Left ventricle myocardium inferior (tissue), 1 donor: ENCODE results near the gene ABLIM1. TPM values are rescaled to one million over a fixed set of nuclear protein-coding genes. Genes with fewer than 3 reads are reported as not detected.
A peak's percentile ranks its signal among the peaks of the same experiment; 100 is the strongest.

Experiments
- DNase-seq: peaks from one replicate; pipeline ENCODE4 v3.0.0-alpha.2; 2020
- H3K27ac ChIP-seq: fragments of 200-600 bp; replicated peaks from 2 replicates; pipeline ENCODE4 v1.8.0; 2021
- H3K27me3 ChIP-seq: fragments of 200-600 bp; 2 replicates; pipeline ENCODE4 v1.8.0; 2021; ENCODE audit warnings: low read depth
- H3K36me3 ChIP-seq: fragments of 200-600 bp; 2 replicates; pipeline ENCODE4 v1.8.0; 2021
- H3K4me1 ChIP-seq: fragments of 200-600 bp; 2 replicates; pipeline ENCODE4 v1.8.0; 2021
- H3K4me3 ChIP-seq: fragments of 200-600 bp; 2 replicates; pipeline ENCODE4 v1.8.0; 2021; ENCODE audit warnings: mild to moderate bottlenecking, moderate library complexity
- H3K9me3 ChIP-seq: fragments of 200-600 bp; replicated peaks from 2 replicates; pipeline ENCODE4 v1.8.0; 2021
- intact Hi-C: fragments of 100-400 bp; cut with micrococcal nuclease; formaldehyde crosslinking; loops from one replicate; pipeline ENCODE4 v1.11.0; 2022
- total RNA-seq: library from RNA; stranded (reverse); fragmentation: NEBNext Ultra II Directional; extraction: Animal tissue kit (Norgen Biotek cat#: 25700); gene quantifications from one replicate; pipeline ENCODE4 v1.2.1, GENCODE V29; 2021
- TF ChIP-seq, protein P1 (sequence below): fragments of 200-600 bp; IDR thresholded peaks from 2 replicates; pipeline ENCODE4 v1.8.0; 2021; ENCODE audit warnings: antibody characterized with exemption, mild to moderate bottlenecking, borderline replicate concordance
- donor health status: DM: no; HTN: yes; CAD: no; lungs with severe emphysema.

The ABLIM1 gene
- total RNA-seq, 1 donor from 2014 or later, result 674 TPM

DNA sequence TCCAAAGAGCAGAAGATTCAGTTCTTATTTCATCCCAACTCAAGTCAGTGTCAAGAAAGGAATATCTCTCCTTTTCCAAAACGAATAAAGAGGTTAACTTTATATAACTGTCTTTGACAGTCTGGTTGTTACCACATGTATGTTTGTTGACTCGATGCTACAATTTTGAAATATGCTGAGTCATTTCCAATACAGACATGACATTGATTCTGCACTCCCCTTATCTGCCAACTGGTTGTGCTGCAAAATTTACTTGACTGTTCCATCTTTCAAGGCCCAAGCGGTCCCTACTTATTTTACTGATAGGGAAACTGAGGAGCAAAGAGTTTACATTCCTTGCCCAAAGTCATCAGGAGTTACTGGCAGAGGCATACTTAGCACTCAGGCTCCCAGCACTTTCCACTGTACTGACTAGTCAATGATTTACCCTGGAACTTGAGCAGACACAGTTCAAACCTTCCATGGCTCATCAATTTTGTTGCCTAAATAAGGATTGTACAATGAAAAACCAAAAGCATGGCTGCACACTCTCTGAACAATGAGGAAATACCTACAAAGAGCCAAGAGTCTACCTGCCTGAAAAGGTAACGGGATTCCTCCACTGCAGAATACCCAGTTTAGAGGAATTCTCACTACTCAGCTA is 52.8 kb downstream of the ABLIM1 start:
- no peak for DNase-seq
- peaks cover 16% of the 10 kb centered on the region for H3K36me3 ChIP-seq
- peak overlapping the region; percentile 11 for H3K4me3 ChIP-seq
- no peaks in the 10 kb centered on the region for H3K9me3 ChIP-seq
- intact Hi-C loops, result no loop called here
- peak overlapping the region; percentile 78 for H3K27ac ChIP-seq
- TF ChIP-seq, protein P1, sequence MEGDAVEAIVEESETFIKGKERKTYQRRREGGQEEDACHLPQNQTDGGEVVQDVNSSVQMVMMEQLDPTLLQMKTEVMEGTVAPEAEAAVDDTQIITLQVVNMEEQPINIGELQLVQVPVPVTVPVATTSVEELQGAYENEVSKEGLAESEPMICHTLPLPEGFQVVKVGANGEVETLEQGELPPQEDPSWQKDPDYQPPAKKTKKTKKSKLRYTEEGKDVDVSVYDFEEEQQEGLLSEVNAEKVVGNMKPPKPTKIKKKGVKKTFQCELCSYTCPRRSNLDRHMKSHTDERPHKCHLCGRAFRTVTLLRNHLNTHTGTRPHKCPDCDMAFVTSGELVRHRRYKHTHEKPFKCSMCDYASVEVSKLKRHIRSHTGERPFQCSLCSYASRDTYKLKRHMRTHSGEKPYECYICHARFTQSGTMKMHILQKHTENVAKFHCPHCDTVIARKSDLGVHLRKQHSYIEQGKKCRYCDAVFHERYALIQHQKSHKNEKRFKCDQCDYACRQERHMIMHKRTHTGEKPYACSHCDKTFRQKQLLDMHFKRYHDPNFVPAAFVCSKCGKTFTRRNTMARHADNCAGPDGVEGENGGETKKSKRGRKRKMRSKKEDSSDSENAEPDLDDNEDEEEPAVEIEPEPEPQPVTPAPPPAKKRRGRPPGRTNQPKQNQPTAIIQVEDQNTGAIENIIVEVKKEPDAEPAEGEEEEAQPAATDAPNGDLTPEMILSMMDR, result no peak
- H3K4me1 ChIP-seq, result peaks cover 98% of the 10 kb centered on the region
- H3K27me3 ChIP-seq, result no peaks in the 10 kb centered on the region

DNA sequence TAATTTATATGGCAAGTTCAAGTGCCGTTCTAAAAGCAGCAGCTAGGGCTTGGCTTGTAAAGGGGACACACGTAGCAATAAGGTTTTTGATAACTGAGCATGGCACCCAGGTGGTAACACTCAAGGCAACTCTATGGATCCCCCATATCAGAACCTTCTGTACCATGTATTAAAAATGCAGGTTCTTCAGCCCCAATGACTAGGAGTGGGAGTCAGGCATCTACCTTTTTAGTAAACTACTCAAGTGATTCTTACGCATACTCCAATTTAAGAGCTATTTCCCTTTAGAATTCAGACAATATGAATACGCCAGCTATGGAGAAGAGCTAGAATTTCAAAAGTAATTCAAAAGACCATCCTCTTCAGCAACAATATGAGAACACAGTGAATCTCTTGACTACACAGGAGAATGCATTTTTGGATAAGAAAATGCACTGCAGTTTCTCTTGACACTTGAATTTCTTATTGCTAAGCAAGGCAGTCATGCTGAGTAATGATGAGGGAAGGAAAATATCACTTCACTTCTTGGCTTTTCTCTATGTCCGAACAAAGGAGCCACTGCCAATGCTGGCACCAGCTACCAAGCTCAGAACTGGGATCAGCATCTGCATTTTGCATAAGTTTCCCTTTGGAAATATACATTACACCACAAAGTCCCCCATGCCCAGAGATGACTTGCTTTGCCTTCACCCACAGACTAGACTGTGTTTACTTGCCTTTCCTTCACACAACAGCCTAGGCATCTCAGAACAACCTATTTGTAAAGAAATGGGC is 53.5 kb downstream of the ABLIM1 start:
- TF ChIP-seq, protein P1, result peak; percentile 22
- Histone ChIP-seq H3K27ac (peak overlapping the region; percentile 78), H3K4me1 (peaks cover 98% of the 10 kb centered on the region), H3K36me3 (peaks cover 22% of the 10 kb centered on the region), H3K27me3 (no peaks in the 10 kb centered on the region), H3K9me3 (no peaks in the 10 kb centered on the region), H3K4me3 (peak overlapping the region; percentile 11)
- intact Hi-C loops, result no loop called here
- no peak for DNase-seq

DNA sequence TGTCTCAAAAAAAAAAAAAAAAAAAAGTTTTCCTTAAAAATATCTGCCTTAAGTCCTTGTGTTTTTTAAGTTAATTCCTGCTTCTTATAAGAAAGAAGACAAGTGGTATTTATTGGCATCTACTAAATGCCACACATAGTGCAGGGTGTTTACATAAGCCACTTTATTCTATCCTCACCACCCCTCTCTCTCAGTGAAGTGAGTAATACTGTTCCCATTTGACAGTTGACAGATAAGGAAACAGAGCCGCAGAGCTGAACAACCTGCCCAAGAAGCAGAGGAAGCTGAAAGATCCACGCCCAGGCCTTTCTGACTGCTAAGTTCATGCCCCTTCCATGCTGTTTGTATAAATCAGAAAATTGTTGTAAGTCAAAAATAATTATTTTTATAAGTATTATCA is 54.1 kb downstream of the ABLIM1 start:
- peaks cover 27% of the 10 kb centered on the region for H3K36me3 ChIP-seq
- intact Hi-C loops, result no loop called here
- no peaks in the 10 kb centered on the region for H3K27me3 ChIP-seq
- no peak for DNase-seq
- H3K4me3 ChIP-seq, result peak overlapping the region; percentile 14
- no peaks in the 10 kb centered on the region for H3K9me3 ChIP-seq
- peak overlapping the region; percentile 78 for H3K27ac ChIP-seq
- peaks cover 98% of the 10 kb centered on the region for H3K4me1 ChIP-seq
- TF ChIP-seq, protein P1, result no peak

DNA sequence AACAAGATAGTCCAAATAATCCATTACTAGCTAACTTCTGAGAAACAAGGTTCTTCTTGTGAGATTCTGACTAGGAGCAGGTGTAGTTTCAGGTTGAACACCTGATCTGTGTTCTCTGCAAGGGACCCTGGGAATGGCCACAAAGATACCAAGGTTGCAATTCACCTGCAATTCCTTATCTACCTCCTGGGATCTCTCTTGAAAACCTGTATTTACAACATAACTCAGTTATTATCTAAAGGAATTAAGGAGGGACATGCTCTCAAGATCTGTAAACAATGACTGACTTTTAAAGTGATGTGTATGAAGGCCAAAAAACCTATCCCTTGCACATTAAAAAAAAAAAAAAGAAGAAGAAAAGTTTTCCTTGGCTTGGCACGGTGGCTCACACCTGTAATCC is 54.8 kb downstream of the ABLIM1 start:
- Histone ChIP-seq H3K27me3 (no peaks in the 10 kb centered on the region), H3K4me1 (peaks cover 98% of the 10 kb centered on the region), H3K27ac (peak overlapping the region; percentile 78), H3K9me3 (no peaks in the 10 kb centered on the region), H3K36me3 (peaks cover 31% of the 10 kb centered on the region), H3K4me3 (peak overlapping the region; percentile 14)
- intact Hi-C loops, result no loop called here
- no peak for DNase-seq
- TF ChIP-seq, protein P1, result no peak

DNA sequence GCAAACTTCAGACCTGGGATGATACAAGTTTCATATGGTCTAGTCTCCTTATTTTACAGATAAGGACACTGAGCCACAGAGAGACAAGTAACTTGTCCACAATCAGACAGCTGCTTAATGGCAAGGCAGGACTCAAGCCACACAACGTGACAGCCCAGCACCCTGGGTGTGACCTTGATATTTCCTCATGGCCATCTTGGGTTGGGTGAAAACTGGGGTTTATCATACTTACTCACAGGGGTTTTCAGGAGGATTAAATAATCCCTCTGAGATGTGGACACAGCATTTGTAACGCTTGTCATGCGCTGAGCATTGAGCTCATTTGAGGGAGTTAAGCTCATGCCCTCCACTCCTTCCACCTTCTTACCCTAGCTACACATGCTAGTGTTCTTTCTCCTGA is 58.0 kb downstream of the ABLIM1 start:
- no peaks in the 10 kb centered on the region for H3K9me3 ChIP-seq
- no peaks in the 10 kb centered on the region for H3K27me3 ChIP-seq
- intact Hi-C loops, result no loop called here
- H3K4me3 ChIP-seq, result no peak overlapping the region
- peak overlapping the region; percentile 52 for H3K27ac ChIP-seq
- no peak for DNase-seq
- TF ChIP-seq, protein P1, result no peak
- H3K36me3 ChIP-seq, result peaks cover 56% of the 10 kb centered on the region
- H3K4me1 ChIP-seq, result peaks cover 96% of the 10 kb centered on the region
